ENCODE results near the gene STK38L.
A peak's percentile ranks its signal among the peaks of the same experiment; 100 is the strongest.

STK38L gene

DNA sequence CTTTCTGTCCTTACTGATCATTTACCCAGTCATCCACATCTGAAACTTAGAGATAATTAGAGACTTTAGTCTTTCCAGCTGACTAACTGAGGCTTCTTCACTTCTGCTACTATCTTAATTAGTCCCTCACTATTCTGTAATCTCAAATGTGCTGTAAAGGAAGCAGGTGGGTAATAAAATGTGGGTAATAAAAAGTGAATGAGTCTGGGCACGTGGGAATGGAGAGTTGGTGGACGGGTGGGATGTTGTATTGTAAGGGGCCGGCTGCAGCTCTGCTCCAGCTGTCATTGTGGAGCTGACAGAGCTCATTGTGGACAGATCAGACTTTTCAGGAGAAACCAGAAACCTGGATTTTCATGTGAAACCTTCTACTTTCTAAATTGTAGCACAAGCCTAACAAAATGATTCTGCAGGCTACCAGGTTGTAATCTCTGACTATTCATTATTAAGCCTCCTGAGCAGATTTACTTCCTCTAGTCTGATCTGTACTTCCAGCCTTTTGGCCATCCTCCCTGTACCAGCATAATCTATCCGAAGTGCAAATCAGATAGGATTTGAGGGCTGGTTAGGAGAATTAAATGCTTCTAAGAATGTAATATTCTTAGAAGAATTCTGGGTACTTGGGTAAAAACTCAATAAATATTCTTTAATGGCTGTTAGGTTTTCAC, 46.5 kb downstream of the STK38L start (continued):
- TF ChIP-seq, protein P1, sequence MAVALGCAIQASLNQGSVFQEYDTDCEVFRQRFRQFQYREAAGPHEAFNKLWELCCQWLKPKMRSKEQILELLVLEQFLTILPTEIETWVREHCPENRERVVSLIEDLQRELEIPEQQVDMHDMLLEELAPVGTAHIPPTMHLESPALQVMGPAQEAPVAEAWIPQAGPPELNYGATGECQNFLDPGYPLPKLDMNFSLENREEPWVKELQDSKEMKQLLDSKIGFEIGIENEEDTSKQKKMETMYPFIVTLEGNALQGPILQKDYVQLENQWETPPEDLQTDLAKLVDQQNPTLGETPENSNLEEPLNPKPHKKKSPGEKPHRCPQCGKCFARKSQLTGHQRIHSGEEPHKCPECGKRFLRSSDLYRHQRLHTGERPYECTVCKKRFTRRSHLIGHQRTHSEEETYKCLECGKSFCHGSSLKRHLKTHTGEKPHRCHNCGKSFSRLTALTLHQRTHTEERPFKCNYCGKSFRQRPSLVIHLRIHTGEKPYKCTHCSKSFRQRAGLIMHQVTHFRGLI (tag by site-specific recombination; IDR thresholded peaks at IDR 0.05): no peak
- TF ChIP-seq ZXDB (tag by site-specific recombination; IDR thresholded peaks at IDR 0.05): peak; percentile 63
- TF ChIP-seq ZNF76 (tag by site-specific recombination; IDR thresholded peaks at IDR 0.05; ENCODE audit: borderline replicate concordance, low read depth): no peak
- TF ChIP-seq ZNF529 (tag by site-specific recombination; IDR thresholded peaks at IDR 0.05; ENCODE audit: insufficient replicate concordance): no peak
- no peak for TF ChIP-seq ZNF23 (tag by site-specific recombination; IDR thresholded peaks at IDR 0.05; ENCODE audit: borderline replicate concordance)
- TF ChIP-seq ZNF621 (tag by site-specific recombination; IDR thresholded peaks at IDR 0.05): no peak
- TF ChIP-seq OSR2 (tag by site-specific recombination; IDR thresholded peaks at IDR 0.05): peak; percentile 87
- 0 out of 2 replicates have a peak, but pooled peaks have one; percentile 52 for TF ChIP-seq SP7 (tag by site-specific recombination; IDR thresholded peaks at IDR 0.05)
- no peak for TF ChIP-seq KLF10 (tag by site-specific recombination; IDR thresholded peaks at IDR 0.05)
- no peak for TF ChIP-seq ZNF510 (tag by site-specific recombination; IDR thresholded peaks at IDR 0.05; ENCODE audit: insufficient replicate concordance)
- TF ChIP-seq ZNF174 (tag by site-specific recombination; IDR thresholded peaks at IDR 0.05): no peak

DNA sequence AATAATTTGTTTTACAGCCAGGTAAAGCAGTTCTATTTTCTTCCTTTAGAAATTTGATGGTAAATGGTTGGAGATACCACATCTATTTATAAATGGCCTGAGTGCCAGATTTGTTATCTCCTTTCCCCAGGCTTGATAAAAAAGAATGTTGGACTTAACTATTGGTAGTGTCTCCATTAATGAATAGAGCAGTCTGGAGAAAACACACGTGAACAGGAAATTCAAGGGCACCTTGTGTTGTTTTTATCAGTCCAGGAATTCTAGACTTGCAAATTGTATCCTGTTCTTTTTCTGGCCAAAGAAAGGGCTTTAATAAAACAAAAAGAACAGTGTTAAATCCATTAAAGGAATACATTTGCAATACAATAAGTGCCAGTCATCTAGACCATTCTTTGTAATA, 47.8 kb downstream of the STK38L start:
- TF ChIP-seq ZNF133 (tag by site-specific recombination; IDR thresholded peaks at IDR 0.05): no peak
- no peak for TF ChIP-seq SCRT1 (tag by site-specific recombination; IDR thresholded peaks at IDR 0.05; ENCODE audit: borderline replicate concordance)
- no peak for TF ChIP-seq SP2 (tag by site-specific recombination; IDR thresholded peaks at IDR 0.05)
- TF ChIP-seq, protein P2, sequence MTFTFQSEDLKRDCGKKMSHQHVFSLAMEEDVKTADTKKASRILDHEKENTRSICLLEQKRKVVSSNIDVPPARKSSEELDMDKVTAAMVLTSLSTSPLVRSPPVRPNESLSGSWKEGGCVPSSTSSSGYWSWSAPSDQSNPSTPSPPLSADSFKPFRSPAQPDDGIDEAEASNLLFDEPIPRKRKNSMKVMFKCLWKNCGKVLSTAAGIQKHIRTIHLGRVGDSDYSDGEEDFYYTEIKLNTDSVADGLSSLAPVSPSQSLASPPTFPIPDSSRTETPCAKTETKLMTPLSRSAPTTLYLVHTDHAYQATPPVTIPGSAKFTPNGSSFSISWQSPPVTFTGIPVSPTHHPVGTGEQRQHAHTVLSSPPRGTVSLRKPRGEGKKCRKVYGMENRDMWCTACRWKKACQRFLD (tag by site-specific recombination; IDR thresholded peaks at IDR 0.05): no peak
- no peak for TF ChIP-seq ZNF670 (tag by site-specific recombination; IDR thresholded peaks at IDR 0.05; ENCODE audit: low read depth)
- no peak for TF ChIP-seq ZNF791 (tag by site-specific recombination; IDR thresholded peaks at IDR 0.05)
- Histone ChIP-seq H3K36me3 (ENCODE audit: control insufficient read depth in 2 of 2, insufficient read depth in 1 of 2, low read length in 2 of 2) (no peaks in the 10 kb centered on the region), H3K9me3 (ENCODE audit: control insufficient read depth, insufficient read depth, low read depth, low read length) (no peaks in the 10 kb centered on the region), H3K27ac (ENCODE audit: extremely low read depth, low read depth, low read length) (no peak overlapping the region), H3K4me3 (ENCODE audit: low read depth, low read length) (no peak overlapping the region), H3K4me1 (ENCODE audit: control insufficient read depth, insufficient read depth, low read length) (peaks cover 17% of the 10 kb centered on the region)
- POLR2A ChIA-PET: no interaction called here
- CTCF ChIA-PET: interaction anchor here (0.6 kb wide), 1 partner anchor 13 kb away, joined by 4 read pairs; no protein-coding TSS in a partner anchor

DNA sequence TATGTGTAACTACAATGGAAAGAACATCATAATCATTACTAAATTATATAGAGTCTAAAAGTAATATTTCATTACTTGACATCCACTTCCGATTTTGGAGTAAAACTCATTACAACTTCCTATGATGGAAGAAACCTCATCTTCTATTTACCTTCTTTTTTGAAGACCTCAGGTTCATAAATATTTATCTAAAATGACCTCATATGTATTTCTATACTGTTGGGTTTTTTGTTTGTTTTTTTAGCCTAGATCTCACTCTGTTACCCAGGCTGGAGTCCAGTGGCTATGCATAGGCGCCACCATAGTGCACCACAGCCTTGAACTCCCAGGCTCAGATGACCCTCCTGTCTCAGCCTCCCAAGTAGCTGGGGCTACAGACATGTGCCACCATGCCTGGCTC, 48.6 kb downstream of the STK38L start:
- no peak overlapping the region for H3K4me3 ChIP-seq (ENCODE audit: low read depth, low read length)
- H3K4me1 ChIP-seq (ENCODE audit: control insufficient read depth, insufficient read depth, low read length): peaks cover 17% of the 10 kb centered on the region
- POLR2A ChIA-PET: no interaction called here
- H3K27ac ChIP-seq (ENCODE audit: extremely low read depth, low read depth, low read length): no peak overlapping the region
- no peaks in the 10 kb centered on the region for H3K9me3 ChIP-seq (ENCODE audit: control insufficient read depth, insufficient read depth, low read depth, low read length)
- TF ChIP-seq ZNF629 (tag by site-specific recombination; IDR thresholded peaks at IDR 0.05) (peak; percentile 69), ZNF341 (tag by site-specific recombination; IDR thresholded peaks at IDR 0.05; ENCODE audit: low read depth) (no peak), ZSCAN30 (tag by site-specific recombination; IDR thresholded peaks at IDR 0.05) (no peak), MEIS1 (CRISPR knock-in tag; IDR thresholded peaks at IDR 0.05; ENCODE audit: borderline replicate concordance) (no peak)
- TF ChIP-seq, protein P3, sequence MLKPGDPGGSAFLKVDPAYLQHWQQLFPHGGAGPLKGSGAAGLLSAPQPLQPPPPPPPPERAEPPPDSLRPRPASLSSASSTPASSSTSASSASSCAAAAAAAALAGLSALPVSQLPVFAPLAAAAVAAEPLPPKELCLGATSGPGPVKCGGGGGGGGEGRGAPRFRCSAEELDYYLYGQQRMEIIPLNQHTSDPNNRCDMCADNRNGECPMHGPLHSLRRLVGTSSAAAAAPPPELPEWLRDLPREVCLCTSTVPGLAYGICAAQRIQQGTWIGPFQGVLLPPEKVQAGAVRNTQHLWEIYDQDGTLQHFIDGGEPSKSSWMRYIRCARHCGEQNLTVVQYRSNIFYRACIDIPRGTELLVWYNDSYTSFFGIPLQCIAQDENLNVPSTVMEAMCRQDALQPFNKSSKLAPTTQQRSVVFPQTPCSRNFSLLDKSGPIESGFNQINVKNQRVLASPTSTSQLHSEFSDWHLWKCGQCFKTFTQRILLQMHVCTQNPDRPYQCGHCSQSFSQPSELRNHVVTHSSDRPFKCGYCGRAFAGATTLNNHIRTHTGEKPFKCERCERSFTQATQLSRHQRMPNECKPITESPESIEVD (tag by site-specific recombination; IDR thresholded peaks at IDR 0.05): peak; percentile 23; the same call in 1 of the 2 replicates
- TF ChIP-seq, protein P4, sequence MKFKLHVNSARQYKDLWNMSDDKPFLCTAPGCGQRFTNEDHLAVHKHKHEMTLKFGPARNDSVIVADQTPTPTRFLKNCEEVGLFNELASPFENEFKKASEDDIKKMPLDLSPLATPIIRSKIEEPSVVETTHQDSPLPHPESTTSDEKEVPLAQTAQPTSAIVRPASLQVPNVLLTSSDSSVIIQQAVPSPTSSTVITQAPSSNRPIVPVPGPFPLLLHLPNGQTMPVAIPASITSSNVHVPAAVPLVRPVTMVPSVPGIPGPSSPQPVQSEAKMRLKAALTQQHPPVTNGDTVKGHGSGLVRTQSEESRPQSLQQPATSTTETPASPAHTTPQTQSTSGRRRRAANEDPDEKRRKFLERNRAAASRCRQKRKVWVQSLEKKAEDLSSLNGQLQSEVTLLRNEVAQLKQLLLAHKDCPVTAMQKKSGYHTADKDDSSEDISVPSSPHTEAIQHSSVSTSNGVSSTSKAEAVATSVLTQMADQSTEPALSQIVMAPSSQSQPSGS (tag by site-specific recombination; IDR thresholded peaks at IDR 0.05; ENCODE audit: low read depth): peak; percentile 65
- peaks cover 0 to 1% of the 10 kb centered on the region in 2 experiments; a peak in 1 of 3 replicates for H3K36me3 ChIP-seq (ENCODE audit: control insufficient read depth in 2 of 2, insufficient read depth in 1 of 2, low read length in 2 of 2)
- CTCF ChIA-PET: no interaction called here
